Measurements from ENCODE around the gene SKIC8. TPM values are rescaled to one million over a fixed set of nuclear protein-coding genes. Genes with fewer than 3 reads are reported as not detected.

SKIC8 gene
- total and polyA plus RNA-seq, 2 of the 13 experiments (the other 11 are each of a cell fraction or from before 2014, with no cell fraction given) = 69.5 to 70.6 TPM

DNA sequence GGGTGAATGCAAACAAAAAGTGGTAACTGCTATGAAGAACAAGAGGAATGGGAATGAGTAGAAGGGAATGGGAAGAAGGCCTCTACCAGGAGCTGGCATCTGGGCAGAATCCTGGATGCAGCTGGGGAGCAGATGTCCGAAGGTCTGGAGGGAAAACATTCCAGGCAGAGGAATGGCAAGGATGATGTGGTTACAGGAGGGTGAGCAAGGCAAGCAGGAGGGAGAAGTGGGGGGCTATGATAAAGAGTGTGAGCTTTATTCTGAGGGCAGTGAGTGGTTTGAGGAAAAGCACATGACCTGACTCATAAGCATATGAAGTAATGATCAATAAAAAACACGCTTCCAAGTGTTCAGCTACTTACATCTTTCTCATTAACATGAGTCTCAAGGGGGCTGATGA, 17.1 kb downstream of the SKIC8 start:
- in situ Hi-C loops (cut with HindIII; ENCODE audit: extremely low pct_ligation_motif_present, low pct_unique_long_range_greater_than_20kb) = no loop called here
- DNase-seq (ENCODE audit: low spot score) = no peak
- TF ChIP-seq ELF1 (CRISPR knock-in tag; IDR thresholded peaks at IDR 0.05) = no peak
- no peak for TF ChIP-seq STAG1 (CRISPR knock-in tag; IDR thresholded peaks at IDR 0.05)
- TF ChIP-seq ZNF296 (CRISPR knock-in tag; conservative IDR thresholded peaks at IDR 0.05) = no peak
- no peak for TF ChIP-seq ZSCAN25 (CRISPR knock-in tag; IDR thresholded peaks at IDR 0.05)
- no peak for TF ChIP-seq MYNN (CRISPR knock-in tag; IDR thresholded peaks at IDR 0.05; ENCODE audit: low read depth)
- TF ChIP-seq ZKSCAN8 (CRISPR knock-in tag; IDR thresholded peaks at IDR 0.05; ENCODE audit: borderline replicate concordance) = no peak
- TF ChIP-seq, protein P1, sequence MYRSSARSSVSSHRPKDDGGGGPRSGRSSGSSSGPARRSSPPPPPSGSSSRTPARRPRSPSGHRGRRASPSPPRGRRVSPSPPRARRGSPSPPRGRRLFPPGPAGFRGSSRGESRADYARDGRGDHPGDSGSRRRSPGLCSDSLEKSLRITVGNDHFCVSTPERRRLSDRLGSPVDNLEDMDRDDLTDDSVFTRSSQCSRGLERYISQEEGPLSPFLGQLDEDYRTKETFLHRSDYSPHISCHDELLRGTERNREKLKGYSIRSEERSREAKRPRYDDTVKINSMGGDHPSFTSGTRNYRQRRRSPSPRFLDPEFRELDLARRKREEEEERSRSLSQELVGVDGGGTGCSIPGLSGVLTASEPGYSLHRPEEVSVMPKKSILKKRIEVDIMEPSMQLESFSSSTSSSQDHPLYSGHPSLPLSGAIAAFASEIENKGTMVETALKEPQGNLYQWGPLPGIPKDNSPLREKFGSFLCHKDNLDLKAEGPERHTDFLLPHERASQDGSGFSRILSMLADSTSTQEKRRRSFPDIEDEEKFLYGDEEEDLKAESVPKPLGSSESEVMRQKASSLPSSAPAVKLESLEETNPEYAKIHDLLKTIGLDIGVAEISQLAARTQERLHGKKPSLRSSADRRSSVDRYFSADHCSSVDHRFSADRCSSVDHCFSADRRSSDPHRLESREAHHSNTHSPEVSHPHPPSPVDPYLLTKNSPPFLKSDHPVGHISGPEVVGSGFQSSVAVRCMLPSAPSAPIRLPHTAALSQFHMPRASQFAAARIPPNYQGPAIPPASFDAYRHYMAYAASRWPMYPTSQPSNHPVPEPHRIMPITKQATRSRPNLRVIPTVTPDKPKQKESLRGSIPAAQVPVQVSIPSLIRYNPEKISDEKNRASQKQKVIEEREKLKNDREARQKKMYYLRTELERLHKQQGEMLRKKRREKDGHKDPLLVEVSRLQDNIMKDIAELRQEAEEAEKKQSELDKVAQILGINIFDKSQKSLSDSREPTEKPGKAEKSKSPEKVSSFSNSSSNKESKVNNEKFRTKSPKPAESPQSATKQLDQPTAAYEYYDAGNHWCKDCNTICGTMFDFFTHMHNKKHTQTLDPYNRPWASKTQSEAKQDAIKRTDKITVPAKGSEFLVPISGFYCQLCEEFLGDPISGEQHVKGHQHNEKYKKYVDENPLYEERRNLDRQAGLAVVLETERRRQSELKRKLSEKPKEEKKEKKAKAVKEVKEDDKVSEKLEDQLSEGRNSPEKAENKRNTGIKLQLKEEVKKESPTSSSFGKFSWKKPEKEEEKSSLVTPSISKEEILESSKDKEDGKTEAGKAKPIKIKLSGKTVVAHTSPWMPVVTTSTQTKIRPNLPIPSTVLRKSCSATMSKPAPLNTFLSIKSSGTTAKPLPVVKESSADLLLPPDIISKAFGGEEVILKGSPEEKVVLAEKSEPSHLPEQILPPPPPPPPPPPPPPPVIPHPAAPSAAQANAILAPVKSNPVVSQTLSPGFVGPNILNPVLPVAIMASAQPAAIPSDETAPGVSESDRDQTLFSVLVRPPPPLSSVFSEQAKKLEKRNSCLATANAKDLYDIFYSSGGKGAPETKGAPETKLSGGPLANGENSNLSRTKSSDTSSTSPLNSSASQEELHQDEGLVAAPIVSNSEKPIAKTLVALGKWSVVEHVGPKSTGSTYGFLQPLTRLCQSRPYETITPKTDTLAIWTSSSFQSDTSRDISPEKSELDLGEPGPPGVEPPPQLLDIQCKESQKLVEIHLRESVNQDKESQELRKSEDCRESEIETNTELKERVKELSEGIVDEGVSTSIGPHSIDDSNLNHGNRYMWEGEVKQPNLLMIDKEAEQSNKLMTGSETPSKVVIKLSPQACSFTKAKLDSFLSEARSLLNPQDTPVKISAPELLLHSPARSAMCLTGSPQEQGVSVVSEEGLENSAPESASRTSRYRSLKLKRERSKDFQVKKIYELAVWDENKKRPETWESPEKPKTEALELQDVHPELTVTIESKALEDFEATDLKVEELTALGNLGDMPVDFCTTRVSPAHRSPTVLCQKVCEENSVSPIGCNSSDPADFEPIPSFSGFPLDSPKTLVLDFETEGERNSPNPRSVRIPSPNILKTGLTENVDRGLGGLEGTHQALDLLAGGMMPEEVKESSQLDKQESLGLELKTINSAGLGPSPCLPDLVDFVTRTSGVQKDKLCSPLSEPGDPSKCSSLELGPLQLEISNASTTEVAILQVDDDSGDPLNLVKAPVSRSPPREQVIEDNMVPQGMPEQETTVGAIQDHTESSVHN (CRISPR knock-in tag; IDR thresholded peaks at IDR 0.05) = no peak
- no peak for TF ChIP-seq ZNF564 (CRISPR knock-in tag; IDR thresholded peaks at IDR 0.05)
- TF ChIP-seq ZNF501 (CRISPR knock-in tag; IDR thresholded peaks at IDR 0.05) = no peak
- TF ChIP-seq ZIK1 (CRISPR knock-in tag; IDR thresholded peaks at IDR 0.05; ENCODE audit: borderline replicate concordance, low read depth) = no peak
- TF ChIP-seq ZNF788 (CRISPR knock-in tag; IDR thresholded peaks at IDR 0.05; ENCODE audit: borderline replicate concordance) = no peak
- Histone ChIP-seq H3K9me3 (ENCODE audit: low read length) (no peaks in the 10 kb centered on the region), H3K79me2 (ENCODE audit: insufficient read depth, low read length) (no peaks in the 10 kb centered on the region), H2AFZ (ENCODE audit: low read length) (no peak overlapping the region), H3K9ac (ENCODE audit: insufficient read depth, low read depth, low read length) (no peak overlapping the region), H3K36me3 (replicated peaks in 1 of 2; ENCODE audit: control insufficient read depth in 1 of 2, insufficient read depth in 2 of 2, low read length in 2 of 2) (peaks cover 9 to 49% of the 10 kb centered on the region in 2 experiments), H3K27me3 (ENCODE audit: control insufficient read depth in 1 of 2, insufficient read depth in 2 of 2, low read length in 2 of 2) (no peaks in the 10 kb centered on the region), H3K4me3 (replicated peaks in 1 of 3; ENCODE audit: insufficient read depth in 1 of 3, low read depth in 2 of 3, low read length in 3 of 3) (no peak overlapping the region), H4K20me1 (ENCODE audit: insufficient read depth, low read length) (no peaks in the 10 kb centered on the region), H3K27ac (ENCODE audit: extremely low read length, insufficient read depth, low read length) (no peak overlapping the region), H3K4me2 (ENCODE audit: low read depth, low read length) (no peak overlapping the region), H3K4me1 (ENCODE audit: insufficient read depth, low read length) (no peaks in the 10 kb centered on the region)
- ChIA-PET CTCF (ENCODE audit: low intra/inter-chr PET ratio, low total read pairs) (no interaction called here), POLR2A (no interaction called here)
- intact Hi-C loops (cut with micrococcal nuclease; ENCODE audit: unreplicated experiment) = no loop called here
- no peak for ATAC-seq
- 99% methylated on average over 2 of the region's 2 CpGs for WGBS (ENCODE audit: low lambda C conversion rate)
- no TSS peak for BruUV-seq (replicated peaks)
- FAIRE-seq = no peak
